HUES64 (cell line): ENCODE data around the gene HUNK.

Experiments used
- H3K27ac ChIP-seq: 2 replicates; pipeline ENCODE4 v1.7.0; 2013; ENCODE audit warnings: low read depth, low read length, inconsistent platforms
- H3K27me3 ChIP-seq: 2 replicates; pipeline ENCODE4 v1.6.1; 2013; ENCODE audit warnings: mild to moderate bottlenecking, low read length; ENCODE audit not compliant: insufficient read depth
- H3K36me3 ChIP-seq: 2 replicates; pipeline ENCODE4 v1.6.1; 2013; ENCODE audit warnings: mild to moderate bottlenecking, low read length; ENCODE audit not compliant: insufficient read depth
- H3K4me1 ChIP-seq: 2 replicates; pipeline ENCODE4 v1.6.1; 2013; ENCODE audit warnings: mild to moderate bottlenecking, low read length, moderate library complexity; ENCODE audit not compliant: insufficient read depth
- H3K4me3 ChIP-seq: 2 replicates; pipeline ENCODE4 v1.5.1; 2013; ENCODE audit warnings: mild to moderate bottlenecking, low read length, moderate library complexity
- H3K9ac ChIP-seq: 2 replicates; pipeline ENCODE4 v1.6.1; 2013; ENCODE audit warnings: mild to moderate bottlenecking, low read depth, low read length
- H3K9me3 ChIP-seq: 2 replicates; pipeline ENCODE4 v1.6.1; 2013; ENCODE audit warnings: low read depth, low read length; ENCODE audit not compliant: insufficient read depth
- WGBS: fragments of 150-250, 120-280 bp; methylation state at CpG from one replicate; pipeline ENCODE4 v1.1.7; 2013; ENCODE audit warnings: missing lambda C conversion rate; 5-methylcytosine and 5-hydroxymethylcytosine counted together

HUNK gene

GRCh38 chr21:31985398-31985797, 112.6 kb downstream of the HUNK start:
- Histone ChIP-seq H3K4me1 (no peaks in the 10 kb centered on the region; the same call in 1 of the 2 replicates), H3K27ac (no peak overlapping the region), H3K9ac (no peak overlapping the region), H3K9me3 (no peaks in the 10 kb centered on the region), H3K4me3 (no peak overlapping the region), H3K27me3 (no peaks in the 10 kb centered on the region), H3K36me3 (no peaks in the 10 kb centered on the region)
- WGBS = 90% methylated on average over 7 of the region's 7 CpGs

- H3K36me3 ChIP-seq = no peaks in the 10 kb centered on the region
- H3K9me3 ChIP-seq = no peaks in the 10 kb centered on the region
- no peak overlapping the region for H3K4me3 ChIP-seq
- no peak overlapping the region for H3K9ac ChIP-seq
- H3K27me3 ChIP-seq = no peaks in the 10 kb centered on the region
- WGBS = 93% methylated on average over 17 of the region's 17 CpGs
- no peak overlapping the region for H3K27ac ChIP-seq
- H3K4me1 ChIP-seq = no peaks in the 10 kb centered on the region; the same call in 1 of the 2 replicates
These were observed 113.4 kb downstream of the HUNK start for GRCh38 chr21:31986035-31986856.

- 76% methylated on average over 9 of the region's 9 CpGs for WGBS
These were observed 114.9 kb downstream of the HUNK start for GRCh38 chr21:31987696-31988095.

DNA sequence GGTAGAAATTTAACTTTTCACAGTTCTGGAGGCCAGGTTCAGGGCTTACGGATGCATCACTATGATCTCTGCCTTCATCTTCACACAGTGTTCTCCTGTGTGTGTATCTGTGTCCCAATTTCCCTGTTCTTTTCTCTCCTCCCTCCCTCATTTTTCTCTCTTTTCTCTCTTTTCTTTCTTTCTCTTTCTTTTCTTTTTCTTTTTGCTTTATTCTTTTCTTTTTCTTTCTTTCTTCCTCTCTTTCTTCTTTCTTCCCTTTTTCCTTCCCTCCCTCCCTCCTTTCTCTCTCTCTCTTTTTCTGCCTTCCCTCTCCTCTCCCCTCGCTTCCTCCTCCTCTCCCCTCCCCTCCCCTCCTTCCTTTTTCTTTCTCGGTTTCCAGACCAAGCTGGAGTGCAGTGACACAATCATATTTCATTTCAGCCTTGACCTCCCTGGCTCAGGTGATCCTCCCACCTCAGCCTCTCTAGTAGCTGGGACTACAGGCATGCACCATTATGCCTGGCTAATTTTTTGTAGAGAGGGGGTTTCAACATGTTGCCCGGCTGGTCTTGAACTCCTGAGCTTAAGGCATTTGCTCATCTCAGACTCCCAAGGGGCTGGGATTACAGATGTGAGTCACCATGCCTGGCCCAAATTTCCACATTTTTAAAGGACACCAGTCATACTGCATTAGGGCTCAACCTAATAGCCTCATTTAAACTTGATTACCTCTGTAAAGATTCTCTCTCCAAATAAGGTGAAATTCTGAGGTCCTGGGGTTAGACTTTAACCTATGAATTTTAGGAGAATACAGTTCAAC, 115.9 kb downstream of the HUNK start:
- Histone ChIP-seq H3K4me3 (no peak overlapping the region), H3K27me3 (no peaks in the 10 kb centered on the region), H3K36me3 (no peaks in the 10 kb centered on the region), H3K9ac (no peak overlapping the region), H3K9me3 (no peaks in the 10 kb centered on the region), H3K4me1 (no peaks in the 10 kb centered on the region; the same call in 1 of the 2 replicates), H3K27ac (no peak overlapping the region)
- WGBS = 90% methylated on average over 4 of the region's 4 CpGs

More at GRCh38 chr21:31987696-31988095, 114.9 kb downstream of the HUNK start:
- Histone ChIP-seq H3K27me3 (no peaks in the 10 kb centered on the region), H3K4me3 (no peak overlapping the region), H3K36me3 (no peaks in the 10 kb centered on the region), H3K4me1 (no peaks in the 10 kb centered on the region; the same call in 1 of the 2 replicates), H3K9ac (no peak overlapping the region), H3K9me3 (no peaks in the 10 kb centered on the region), H3K27ac (no peak overlapping the region)

GRCh38 chr21:31991356-31992331, 118.8 kb downstream of the HUNK start:
- Histone ChIP-seq H3K27me3 (no peaks in the 10 kb centered on the region), H3K4me3 (no peak overlapping the region), H3K9me3 (no peaks in the 10 kb centered on the region), H3K4me1 (no peaks in the 10 kb centered on the region; the same call in 1 of the 2 replicates), H3K27ac (no peak overlapping the region), H3K9ac (no peak overlapping the region), H3K36me3 (peaks cover 6% of the 10 kb centered on the region; the same call in 1 of the 2 replicates)
- 95% methylated on average over 17 of the region's 17 CpGs for WGBS

GRCh38 chr21:31992391-31992790, 119.6 kb downstream of the HUNK start:
- H3K27ac ChIP-seq = no peak overlapping the region
- H3K4me3 ChIP-seq = no peak overlapping the region
- WGBS = 94% methylated on average over 11 of the region's 11 CpGs
- H3K4me1 ChIP-seq = no peaks in the 10 kb centered on the region; the same call in 1 of the 2 replicates
- peaks cover 6% of the 10 kb centered on the region; the same call in 1 of the 2 replicates for H3K36me3 ChIP-seq
- H3K27me3 ChIP-seq = no peaks in the 10 kb centered on the region
- no peaks in the 10 kb centered on the region for H3K9me3 ChIP-seq
- H3K9ac ChIP-seq = no peak overlapping the region

DNA sequence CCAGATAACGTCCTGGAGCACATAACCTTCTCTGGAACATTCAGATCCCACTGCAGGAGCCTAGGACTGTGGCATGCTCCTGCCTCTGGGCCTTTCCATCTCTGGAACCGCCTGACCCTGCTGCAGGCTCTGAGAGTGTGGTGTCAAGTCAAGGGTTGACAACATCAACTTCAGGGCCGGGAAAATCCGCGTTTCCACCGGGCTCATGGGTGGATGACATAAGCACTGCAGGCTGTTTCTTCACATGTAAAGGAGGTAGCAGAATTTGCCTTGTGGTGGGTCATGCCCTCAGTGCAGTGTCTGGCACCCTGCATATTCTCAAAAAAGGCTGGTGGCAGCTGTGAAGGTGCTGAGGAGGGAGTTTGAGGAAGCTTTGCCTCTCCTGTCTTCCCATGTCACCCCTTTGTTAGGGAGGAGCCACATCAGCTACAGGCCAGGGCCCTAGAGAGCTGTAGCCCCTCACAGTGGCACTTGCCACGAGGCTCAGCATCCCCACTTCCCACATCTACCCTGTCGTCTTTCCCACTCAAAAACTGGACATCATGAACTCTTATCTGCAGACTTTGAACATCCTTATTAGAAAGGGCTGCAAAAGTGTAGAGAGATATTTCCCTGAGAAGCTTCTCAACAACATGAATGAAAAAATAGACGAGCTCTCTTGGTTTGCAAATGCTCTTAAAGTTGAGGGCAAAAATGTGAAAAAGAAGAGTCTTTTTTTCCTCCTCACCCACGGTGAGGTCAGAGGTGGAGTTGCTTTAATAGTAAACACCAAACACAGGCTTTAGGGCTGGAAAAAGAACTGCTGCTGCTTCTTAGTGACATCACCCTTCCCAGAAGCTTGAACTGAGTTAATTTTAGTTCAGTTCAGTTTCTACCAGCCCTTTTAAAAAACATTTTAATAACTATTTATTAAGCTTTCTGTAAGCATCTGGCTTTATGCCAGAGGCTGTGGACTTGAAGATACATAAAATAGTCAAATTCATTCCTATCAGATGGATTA, 121.3 kb downstream of the HUNK start:
- no peaks in the 10 kb centered on the region for H3K4me1 ChIP-seq
- H3K9me3 ChIP-seq = no peaks in the 10 kb centered on the region
- H3K9ac ChIP-seq = no peak overlapping the region
- WGBS = 91% methylated on average over 9 of the region's 10 CpGs
- no peak overlapping the region for H3K27ac ChIP-seq
- no peaks in the 10 kb centered on the region for H3K27me3 ChIP-seq
- peaks cover 10% of the 10 kb centered on the region for H3K36me3 ChIP-seq
- no peak overlapping the region for H3K4me3 ChIP-seq

DNA sequence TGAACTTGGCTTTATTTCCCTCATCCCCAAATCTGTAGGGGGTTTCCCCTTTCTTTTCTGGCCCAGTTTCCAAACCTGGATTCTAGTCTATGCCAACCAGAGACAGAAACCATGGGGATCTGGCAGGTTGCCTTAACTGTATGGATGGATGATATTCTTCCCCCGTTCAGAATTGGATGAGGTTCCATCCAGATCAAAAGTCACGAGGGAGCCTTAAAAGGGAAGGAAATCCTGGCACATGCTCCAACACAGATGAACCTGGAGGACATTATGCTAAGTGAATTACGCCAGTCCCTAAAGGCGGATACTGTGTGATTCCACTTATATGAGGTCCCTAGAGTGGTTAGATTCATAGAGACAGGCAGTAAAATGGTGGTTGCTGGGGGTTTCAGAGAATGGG, 124.4 kb downstream of the HUNK start:
- Histone ChIP-seq H3K36me3 (peaks cover 15% of the 10 kb centered on the region), H3K27ac (no peak overlapping the region), H3K9ac (no peak overlapping the region), H3K27me3 (no peaks in the 10 kb centered on the region), H3K4me3 (no peak overlapping the region), H3K4me1 (no peaks in the 10 kb centered on the region), H3K9me3 (no peaks in the 10 kb centered on the region)
- WGBS = 92% methylated on average over 4 of the region's 4 CpGs

DNA sequence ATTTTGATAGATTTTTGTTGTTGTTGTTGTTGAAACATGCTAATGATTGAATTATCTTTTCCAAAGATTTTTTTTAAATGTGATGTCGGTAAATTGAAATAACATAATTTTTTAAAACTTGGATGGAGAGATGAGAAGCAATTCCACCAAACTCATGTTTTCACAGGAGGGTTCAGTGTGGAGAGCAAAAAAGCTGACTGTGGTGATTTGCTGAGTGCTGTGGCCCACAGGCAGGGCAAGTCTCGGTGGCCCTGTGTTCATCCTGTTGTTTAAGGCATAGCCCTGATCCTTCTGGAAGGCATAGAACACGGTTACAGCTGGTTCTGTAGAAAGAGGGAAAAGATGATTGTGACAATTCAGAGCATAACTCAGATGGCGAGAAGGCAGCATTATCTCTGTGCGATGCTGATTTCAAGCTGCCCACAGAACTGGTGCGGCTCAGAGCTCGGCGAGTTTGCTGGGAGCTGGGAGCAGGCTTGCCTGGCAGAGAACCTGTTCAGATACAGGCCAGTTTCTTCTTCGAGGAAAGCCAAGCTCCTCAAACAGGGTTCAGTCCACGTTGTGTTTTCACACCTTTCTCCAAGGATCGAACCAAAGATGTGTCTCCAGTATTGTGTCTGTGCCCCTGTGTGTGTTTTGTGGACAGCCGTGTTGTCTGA, 127.1 kb downstream of the HUNK start:
- Histone ChIP-seq H3K27me3 (no peaks in the 10 kb centered on the region), H3K9me3 (no peaks in the 10 kb centered on the region), H3K4me1 (no peaks in the 10 kb centered on the region), H3K27ac (no peak overlapping the region), H3K36me3 (peaks cover 15% of the 10 kb centered on the region), H3K9ac (no peak overlapping the region), H3K4me3 (no peak overlapping the region)
- WGBS = 95% methylated on average over 12 of the region's 12 CpGs
